Keratinocyte (primary cell): Measurements from ENCODE around the gene TAS1R2. TPM values are rescaled to one million over a fixed set of nuclear protein-coding genes. Genes with fewer than 3 reads are reported as not detected.

Experiments used
- DNase-seq: peaks from one replicate; pipeline ENCODE4 v3.0.0-alpha.2; 2011; ENCODE audit warnings: low read depth, missing footprints, low spot score
- FAIRE-seq: peaks from 2 replicates; lab custom pipeline; 2011; peaks lifted over from hg19 to GRCh38; lab: Jason Lieb, UNC
- H2AFZ ChIP-seq: 2 replicates; pipeline ENCODE4 v1.6.0; 2012; ENCODE audit warnings: low read length, control low read depth, inconsistent platforms; ENCODE audit not compliant: control insufficient read depth
- H3K27ac ChIP-seq: 2 replicates; pipeline ENCODE4 v1.5.1; 2011; ENCODE audit warnings: low read length; ENCODE audit not compliant: control insufficient read depth, insufficient read depth
- H3K27me3 ChIP-seq: 3 replicates; pipeline ENCODE4 v1.6.0; 2011; ENCODE audit warnings: low read length; ENCODE audit not compliant: control insufficient read depth, insufficient read depth; ENCODE audit errors: extremely low read depth
- H3K36me3 ChIP-seq, 2 experiments: 2 replicates in 1 of 2; 3 replicates in 1 of 2; pipeline ENCODE4 v1.5.1; 2011; ENCODE audit warnings: low read length in 2 of 2, mild to moderate bottlenecking in 1 of 2; ENCODE audit not compliant: control insufficient read depth in 2 of 2, insufficient read depth in 2 of 2; ENCODE audit errors: extremely low read depth in 1 of 2
- H3K4me1 ChIP-seq: 3 replicates; pipeline ENCODE4 v1.5.1; 2011; ENCODE audit warnings: low read length; ENCODE audit not compliant: control insufficient read depth, insufficient read depth; ENCODE audit errors: extremely low read depth
- H3K4me2 ChIP-seq: 3 replicates; pipeline ENCODE4 v1.6.0; 2011; ENCODE audit warnings: low read depth, low read length; ENCODE audit not compliant: control insufficient read depth, insufficient read depth; ENCODE audit errors: extremely low read depth
- H3K4me3 ChIP-seq, 3 experiments: fragments of 200-600 bp in 1 of 3; sonication (generic) in 1 of 3; 2 replicates in 2 of 3; 3 replicates in 1 of 3; pipeline ENCODE4 v1.5.1; 2011 to 2016; ENCODE audit warnings: low read length in 3 of 3, mild to moderate bottlenecking in 3 of 3, control low read depth in 2 of 3, inconsistent platforms in 1 of 3, low read depth in 1 of 3, mixed read lengths in 1 of 3, mixed run types in 1 of 3, moderate library complexity in 1 of 3; ENCODE audit not compliant: control insufficient read depth in 2 of 3, insufficient read depth in 2 of 3; ENCODE audit errors: extremely low read depth in 1 of 3
- H3K79me2 ChIP-seq: 2 replicates; pipeline ENCODE4 v1.6.0; 2012; ENCODE audit warnings: low read length; ENCODE audit not compliant: control insufficient read depth, insufficient read depth
- H3K9ac ChIP-seq: 3 replicates; pipeline ENCODE4 v1.6.0; 2011; ENCODE audit warnings: low read length; ENCODE audit not compliant: control insufficient read depth, insufficient read depth; ENCODE audit errors: extremely low read depth
- H3K9me1 ChIP-seq: 3 replicates; pipeline ENCODE4 v1.6.0; 2011; ENCODE audit warnings: low read length; ENCODE audit not compliant: control insufficient read depth, insufficient read depth; ENCODE audit errors: extremely low read depth
- H3K9me3 ChIP-seq: 2 replicates; pipeline ENCODE4 v1.5.1; 2012; ENCODE audit warnings: low read depth, low read length; ENCODE audit not compliant: control insufficient read depth
- H4K20me1 ChIP-seq: 3 replicates; pipeline ENCODE4 v1.6.0; 2011; ENCODE audit warnings: low read length; ENCODE audit not compliant: control insufficient read depth, insufficient read depth; ENCODE audit errors: extremely low read depth
- CTCF ChIP-seq, 3 experiments: IDR thresholded peaks in 1 of 3; conservative IDR thresholded peaks in 1 of 3; optimal IDR thresholded peaks in 1 of 3; 2 replicates in 2 of 3; 3 replicates in 1 of 3; pipeline versions ENCODE3 to v1.5.1; 2011; ENCODE audit warnings: low read length in 3 of 3, mild to moderate bottlenecking in 3 of 3, moderate library complexity in 2 of 3, control low read depth in 1 of 3, inconsistent platforms in 1 of 3; ENCODE audit not compliant: insufficient read depth in 2 of 3; ENCODE audit errors: extremely low read depth in 1 of 3
- EZH2 ChIP-seq: IDR thresholded peaks from one replicate; pipeline ENCODE4 v1.6.1; 2012; ENCODE audit warnings: inconsistent platforms, mild to moderate bottlenecking, low read length, moderate library complexity
- dilution Hi-C: fragments of 300-500 bp; cut with MboI; formaldehyde crosslinking; loops from one replicate; pipeline ENCODE4 v1.7.0; 2020; ENCODE audit warnings: low sequenced_read_pairs; ENCODE audit not compliant: extremely low pct_ligation_motif_present
- polyA minus RNA-seq, 3 experiments: library from RNA; depleted of rRNA, polyadenylated mRNA; stranded (reverse); fragments of >200 nt; gene quantifications; 1 replicate in 1 of 3; 2 replicates in 1 of 3; 3 replicates in 1 of 3; pipeline ENCODE4 v1.2.3, GENCODE V29; 2011
- polyA plus RNA-seq, 5 experiments: library from polyadenylated mRNA; depleted of rRNA in 3 of 5; stranded (reverse) in 3 of 5; stranded (forward) in 1 of 5; unstranded in 1 of 5; fragments of >200 nt; gene quantifications; 1 replicate in 1 of 5; 2 replicates in 3 of 5; 3 replicates in 1 of 5; pipeline versions ENCODE4 v1.2.1 to v1.2.3, GENCODE V29; 2011 to 2012; ENCODE audit warnings: missing spikeins in 2 of 5, low read depth in 1 of 5, low replicate concordance in 1 of 5

TAS1R2 gene
- polyA plus RNA-seq: not detected in 3 replicates
- polyA plus RNA-seq (2011; ENCODE audit: low read depth): not detected
- not detected in 2 replicates for polyA plus RNA-seq (2011; cell fraction: cytosol; rRNA removed)
- polyA plus RNA-seq (2011; cell fraction: nucleus; rRNA removed): not detected in 2 replicates
- not detected in 2 replicates for polyA plus RNA-seq (2012; ENCODE audit: low replicate concordance)
- not detected in 3 replicates for polyA minus RNA-seq
- not detected for polyA minus RNA-seq (2011; cell fraction: cytosol; rRNA and poly(A)+ RNA removed)
- polyA minus RNA-seq (2011; cell fraction: nucleus; rRNA and poly(A)+ RNA removed): not detected in 2 replicates

GRCh38 chr1:18859560-18859959 is at the start of gene TAS1R2:
Gene TAS1R2, minus strand, starts transcription at chr1:18859660. Its CDS starts 0 bp downstream, at chr1:18859660.
- peaks cover 3% of the 10 kb centered on the region for H3K27me3 ChIP-seq
- no peak within 1 kb of the TSS for H3K9ac ChIP-seq
- no peak within 1 kb of the TSS for H3K27ac ChIP-seq
- no peak within 1 kb of the TSS for H3K4me2 ChIP-seq
- dilution Hi-C loops: no loop called here
- H3K9me1 ChIP-seq: no peaks in the 10 kb centered on the region
- DNase-seq: no peak
- no peak within 1 kb of the TSS for H2AFZ ChIP-seq
- no peaks in the 10 kb centered on the region for H3K4me1 ChIP-seq
- no peaks in the 10 kb centered on the region for H4K20me1 ChIP-seq
- no peak for FAIRE-seq
- TF ChIP-seq CTCF (optimal IDR thresholded peaks at IDR 0.05 in 1 of 3, IDR thresholded peaks at IDR 0.05 in 1 of 3, conservative IDR thresholded peaks at IDR 0.05 in 1 of 3; ENCODE audit: extremely low read depth in 1 of 3, insufficient read depth in 2 of 3, low read length in 3 of 3) (no peak), EZH2 (no peak)
- H3K4me3 ChIP-seq: no peak within 1 kb of the TSS
- no peaks in the 10 kb centered on the region for H3K9me3 ChIP-seq
- no peaks in the 10 kb centered on the region for H3K79me2 ChIP-seq
- no peaks in the 10 kb centered on the region for H3K36me3 ChIP-seq

GRCh38 chr1:18907917-18908845 is 48.7 kb upstream of the TAS1R2 start:
- H3K9ac ChIP-seq: no peak overlapping the region
- no peak overlapping the region for H3K4me2 ChIP-seq
- no peak overlapping the region for H3K4me3 ChIP-seq
- peaks cover 39 to 67% of the 10 kb centered on the region in 2 experiments for H3K36me3 ChIP-seq
- no peak overlapping the region for H2AFZ ChIP-seq
- no peaks in the 10 kb centered on the region for H3K9me3 ChIP-seq
- peaks cover 17% of the 10 kb centered on the region for H3K4me1 ChIP-seq
- DNase-seq (no peak), FAIRE-seq (no peak)
- H3K27me3 ChIP-seq: no peaks in the 10 kb centered on the region
- dilution Hi-C loops: no loop called here
- H4K20me1 ChIP-seq: peaks cover 10% of the 10 kb centered on the region
- H3K27ac ChIP-seq: no peak overlapping the region
- TF ChIP-seq EZH2 (no peak), CTCF (optimal IDR thresholded peaks at IDR 0.05 in 1 of 3, IDR thresholded peaks at IDR 0.05 in 1 of 3, conservative IDR thresholded peaks at IDR 0.05 in 1 of 3; ENCODE audit: extremely low read depth in 1 of 3, insufficient read depth in 2 of 3, low read length in 3 of 3) (no peak)
- peaks cover 38% of the 10 kb centered on the region for H3K79me2 ChIP-seq
- H3K9me1 ChIP-seq: no peaks in the 10 kb centered on the region
